A673 (cell line): ENCODE results near the gene CAPN10.

Experiments used
- EZH2 ChIP-seq: fragments of 200-600 bp; sonication (generic); IDR thresholded peaks from 2 replicates; pipeline ENCODE4 v1.6.1; 2017; ENCODE audit warnings: borderline replicate concordance, low read depth, mild to moderate bottlenecking, mixed read lengths, antibody characterized with exemption, low read length; ENCODE audit not compliant: poor library complexity, severe bottlenecking
- TF ChIP-seq, protein P1 (sequence below): fragments of 300-800, 200-600 bp; sonication (generic); conservative IDR thresholded peaks from 2 replicates; pipeline ENCODE4 v1.5.1; 2017; ENCODE audit warnings: low read depth, mild to moderate bottlenecking, antibody characterized with exemption, low read length, moderate library complexity, mixed read lengths

DNA sequence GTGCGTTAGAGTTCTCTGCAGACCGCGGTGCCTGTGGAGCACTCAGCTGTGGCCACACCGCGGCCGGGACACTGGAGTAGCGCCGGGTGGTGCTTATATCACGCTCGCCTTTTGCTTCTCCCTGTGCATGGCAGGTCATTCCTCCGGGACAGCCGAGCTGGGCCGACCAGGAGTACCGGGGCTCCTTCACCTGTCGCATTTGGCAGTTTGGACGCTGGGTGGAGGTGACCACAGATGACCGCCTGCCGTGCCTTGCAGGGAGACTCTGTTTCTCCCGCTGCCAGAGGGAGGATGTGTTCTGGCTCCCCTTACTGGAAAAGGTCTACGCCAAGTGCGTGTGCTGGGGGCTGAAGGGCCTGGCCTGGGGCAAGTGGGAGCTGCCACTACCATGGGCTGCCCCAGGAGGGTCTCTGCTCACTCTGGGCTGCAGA lies 4.2 kb downstream of the CAPN10 start:
- TF ChIP-seq, protein P1, sequence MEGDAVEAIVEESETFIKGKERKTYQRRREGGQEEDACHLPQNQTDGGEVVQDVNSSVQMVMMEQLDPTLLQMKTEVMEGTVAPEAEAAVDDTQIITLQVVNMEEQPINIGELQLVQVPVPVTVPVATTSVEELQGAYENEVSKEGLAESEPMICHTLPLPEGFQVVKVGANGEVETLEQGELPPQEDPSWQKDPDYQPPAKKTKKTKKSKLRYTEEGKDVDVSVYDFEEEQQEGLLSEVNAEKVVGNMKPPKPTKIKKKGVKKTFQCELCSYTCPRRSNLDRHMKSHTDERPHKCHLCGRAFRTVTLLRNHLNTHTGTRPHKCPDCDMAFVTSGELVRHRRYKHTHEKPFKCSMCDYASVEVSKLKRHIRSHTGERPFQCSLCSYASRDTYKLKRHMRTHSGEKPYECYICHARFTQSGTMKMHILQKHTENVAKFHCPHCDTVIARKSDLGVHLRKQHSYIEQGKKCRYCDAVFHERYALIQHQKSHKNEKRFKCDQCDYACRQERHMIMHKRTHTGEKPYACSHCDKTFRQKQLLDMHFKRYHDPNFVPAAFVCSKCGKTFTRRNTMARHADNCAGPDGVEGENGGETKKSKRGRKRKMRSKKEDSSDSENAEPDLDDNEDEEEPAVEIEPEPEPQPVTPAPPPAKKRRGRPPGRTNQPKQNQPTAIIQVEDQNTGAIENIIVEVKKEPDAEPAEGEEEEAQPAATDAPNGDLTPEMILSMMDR, result no peak
- TF ChIP-seq EZH2, result no peak
